NCI-H82 treated with DMSO at 0.1 percent for 48 hours (cell line): ENCODE results near the gene GNA15.
"Not testable (repeated sequence)": the region's sequence is repeated elsewhere in the genome, so short reads cannot be mapped to it uniquely, and the experiment has no call there.

ENCODE experiments used
- DNase-seq: peaks from one replicate; lab custom pipeline; 2025; ENCODE audit not compliant: unreplicated experiment; lab: John Stamatoyannopoulos, UW

Gene GNA15

GRCh38 chr19:3189702-3190469, 54.1 kb downstream of the GNA15 start:
- no peak for DNase-seq

GRCh38 chr19:3190470-3190770, 54.6 kb downstream of the GNA15 start:
- DNase-seq: no peak

- DNase-seq: no peak
Measured at GRCh38 chr19:3190921-3191805, 55.3 kb downstream of the GNA15 start.

GRCh38 chr19:3191806-3192104, 55.9 kb downstream of the GNA15 start:
- not testable (repeated sequence) for DNase-seq

GRCh38 chr19:3192228-3192635, 56.4 kb downstream of the GNA15 start:
- DNase-seq: no peak

GRCh38 chr19:3192684-3193083, 56.9 kb downstream of the GNA15 start:
- no peak for DNase-seq

GRCh38 chr19:3193256-3194105, 57.6 kb downstream of the GNA15 start:
- DNase-seq: no peak

- no peak for DNase-seq
Measured at GRCh38 chr19:3194106-3195087, 58.6 kb downstream of the GNA15 start.

GRCh38 chr19:3196064-3196932, 60.5 kb downstream of the GNA15 start:
- no peak for DNase-seq

GRCh38 chr19:3196933-3197205, 61.0 kb downstream of the GNA15 start:
- DNase-seq: no peak

GRCh38 chr19:3198901-3199700, 63.3 kb downstream of the GNA15 start:
- DNase-seq: no peak

- DNase-seq: no peak
Measured at GRCh38 chr19:3201072-3201700, 65.4 kb downstream of the GNA15 start.

- no peak for DNase-seq
Measured at GRCh38 chr19:3201911-3202310, 66.1 kb downstream of the GNA15 start.

- no peak for DNase-seq
Measured at GRCh38 chr19:3202346-3202745, 66.5 kb downstream of the GNA15 start.

- not testable (repeated sequence) for DNase-seq
Measured at GRCh38 chr19:3202895-3203294, 67.1 kb downstream of the GNA15 start.

GRCh38 chr19:3203805-3204645, 68.2 kb downstream of the GNA15 start:
- no peak for DNase-seq

GRCh38 chr19:3204646-3205275, 68.9 kb downstream of the GNA15 start:
- no peak for DNase-seq
